Activated CD4-positive, alpha-beta T cell treated with anti-CD3 and anti-CD28 coated beads, Interleukin-10, Interleukin-2, amounts not matched to agents 100 ng/mL and 50 ng/mL, durations not matched to agents 16 hours and 8 hours (primary cell): Measurements from ENCODE around the gene BIK.
"Not testable (repeated sequence)": the region's sequence is repeated elsewhere in the genome, so short reads cannot be mapped to it uniquely, and the experiment has no call there.

Experiments
- DNase-seq: peaks from one replicate; pipeline ENCODE4 v3.0.0-alpha.2; 2020

BIK gene, protein sequence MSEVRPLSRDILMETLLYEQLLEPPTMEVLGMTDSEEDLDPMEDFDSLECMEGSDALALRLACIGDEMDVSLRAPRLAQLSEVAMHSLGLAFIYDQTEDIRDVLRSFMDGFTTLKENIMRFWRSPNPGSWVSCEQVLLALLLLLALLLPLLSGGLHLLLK

DNA sequence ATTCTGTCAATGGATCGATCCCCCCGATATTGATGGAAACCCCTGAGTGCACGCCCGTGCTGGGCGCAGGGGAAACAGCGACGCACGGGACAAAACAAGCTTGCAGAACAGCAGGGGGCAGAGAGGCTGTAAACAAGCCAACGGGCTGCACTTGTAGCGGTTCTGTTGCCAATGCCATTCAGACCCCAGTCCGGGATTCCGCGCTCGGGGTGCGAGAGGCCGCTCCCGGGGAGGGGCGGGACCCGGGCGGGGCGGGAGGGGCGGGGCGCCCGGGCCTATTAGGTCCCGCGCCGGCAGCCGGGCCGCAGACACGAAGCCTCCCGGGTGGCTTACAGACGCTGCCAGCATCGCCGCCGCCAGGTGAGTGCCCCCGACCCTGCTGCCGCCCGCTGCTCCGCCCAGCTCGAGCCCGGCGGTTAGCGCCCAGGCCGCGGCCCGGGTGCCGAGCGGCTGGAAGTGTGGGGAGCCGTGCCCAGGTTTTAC is at the start of gene BIK:
Gene BIK, plus strand, starts transcription at position 307 of the 483 bp plus-strand sequence. CDS start 13,273 bp downstream, outside the sequence.
- DNase-seq, result peak; percentile 45

DNA sequence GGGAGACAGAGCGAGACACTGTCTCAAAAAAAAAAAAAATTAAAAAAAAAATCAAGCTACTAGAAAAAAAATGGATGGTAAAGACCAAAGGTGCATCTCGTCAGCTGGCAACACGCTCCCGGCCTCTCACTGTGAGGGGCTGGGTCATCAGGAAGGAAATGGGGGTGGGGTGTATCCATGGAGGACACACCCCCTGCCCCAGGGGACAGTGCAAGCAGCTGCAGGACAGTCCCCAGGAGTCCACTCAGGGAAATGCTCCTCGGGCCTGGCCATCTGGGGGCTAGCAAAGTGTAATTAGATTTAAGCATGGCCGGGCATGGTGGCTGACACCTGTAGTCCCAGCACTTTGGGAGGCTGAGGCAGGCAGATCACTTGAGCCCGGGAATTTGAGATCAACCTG is 44.4 kb upstream of the BIK start:
- no peak for DNase-seq

DNA sequence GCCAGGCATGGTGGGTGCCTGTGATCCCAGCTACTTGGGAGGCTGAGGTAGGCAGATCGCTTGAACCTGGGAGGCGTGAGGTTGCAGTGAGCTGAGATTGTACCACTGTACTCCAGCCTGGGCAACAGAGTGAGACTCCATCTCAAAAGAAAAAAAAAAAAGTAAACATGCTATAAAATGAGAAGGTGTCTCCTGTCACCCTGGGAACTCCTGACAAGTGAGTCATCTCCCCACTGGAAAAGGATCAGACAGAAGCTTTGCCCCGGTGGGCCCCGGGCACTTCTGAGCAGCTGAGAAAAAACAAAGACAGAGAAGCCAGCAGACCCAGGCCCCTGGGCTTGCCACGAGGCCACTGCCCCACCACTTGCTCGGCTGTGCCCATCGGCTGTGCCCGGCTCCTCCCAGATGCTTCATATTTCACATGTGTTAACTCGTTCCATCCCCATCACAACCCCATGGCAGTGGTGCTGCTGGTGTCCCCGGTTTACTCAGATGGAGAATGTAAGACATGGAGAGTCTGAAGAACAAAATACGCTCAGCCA is 43.6 kb upstream of the BIK start:
- no peak for DNase-seq

DNA sequence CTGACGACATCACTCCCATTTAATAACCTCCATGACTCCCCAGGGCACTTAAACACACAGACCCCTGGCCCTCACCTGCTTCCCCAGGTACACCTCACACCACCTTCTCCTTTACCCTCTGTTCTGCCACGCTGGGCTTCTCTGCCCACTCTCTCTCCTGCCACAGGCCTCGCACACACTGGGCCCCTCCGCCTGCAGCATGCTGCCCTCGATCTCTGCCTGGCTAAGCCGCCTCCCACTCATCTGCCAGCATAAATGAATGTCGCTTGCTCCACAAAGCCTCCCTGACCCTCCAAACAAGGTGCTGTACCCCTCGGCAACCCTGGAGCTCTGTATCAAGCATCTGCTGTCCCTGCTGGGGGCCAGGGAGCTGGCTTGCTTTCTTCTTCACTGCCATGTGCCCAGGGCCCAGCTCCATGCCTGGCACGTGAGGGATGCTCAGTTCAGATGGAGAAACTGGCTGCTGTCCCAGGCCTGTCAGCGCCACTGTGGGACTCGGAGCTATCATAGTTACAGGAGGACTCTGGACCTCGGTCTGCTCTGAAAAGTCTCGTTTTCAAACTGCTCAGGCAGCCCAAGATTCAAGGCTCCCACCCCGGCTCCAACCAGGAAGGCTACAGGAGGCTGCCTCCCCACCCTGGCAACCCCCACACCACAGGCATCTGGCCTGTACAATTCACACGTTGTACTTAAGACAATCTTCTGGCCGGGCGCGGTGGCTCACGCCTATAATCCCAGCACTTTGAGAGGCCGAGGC is 33.3 kb upstream of the BIK start:
- no peak for DNase-seq

DNA sequence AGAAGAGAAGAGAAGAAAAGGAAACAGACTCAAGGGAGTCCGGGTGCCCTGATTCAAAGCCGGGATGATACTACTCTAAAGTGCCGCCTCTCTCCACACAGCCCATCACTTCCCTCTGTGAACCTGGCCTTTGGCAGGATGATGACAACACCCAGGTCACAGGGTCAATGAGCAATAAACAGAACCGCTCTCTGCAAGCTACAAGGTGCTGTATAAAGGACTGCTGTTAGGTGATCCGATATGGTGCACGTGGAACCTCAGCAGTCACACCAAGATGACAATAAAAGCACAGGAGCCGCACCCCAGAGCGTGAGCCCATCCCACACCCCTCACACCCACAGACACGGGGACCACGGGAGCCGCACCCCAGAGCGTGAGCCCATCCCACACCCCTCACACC is 32.0 kb upstream of the BIK start:
- DNase-seq, result no peak

DNA sequence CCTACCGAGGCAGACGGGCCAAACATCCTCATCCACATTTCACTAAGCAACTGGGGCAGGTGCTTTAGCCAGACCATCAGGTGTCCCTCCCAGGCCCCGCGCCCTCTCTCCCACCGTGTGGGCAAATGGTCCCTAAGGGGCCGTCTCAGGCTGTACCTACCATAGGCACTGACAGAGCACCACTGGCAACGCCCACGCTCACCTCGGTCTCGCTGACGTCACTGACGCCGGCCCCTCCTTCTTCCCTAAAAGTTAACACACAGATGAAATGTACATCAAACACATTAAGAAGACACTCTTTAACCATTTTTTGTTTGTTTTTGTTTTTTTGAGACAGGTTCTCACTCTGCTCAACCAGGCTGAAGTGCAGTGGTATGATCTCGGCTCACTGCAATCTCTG is 30.8 kb upstream of the BIK start:
- no peak for DNase-seq

DNA sequence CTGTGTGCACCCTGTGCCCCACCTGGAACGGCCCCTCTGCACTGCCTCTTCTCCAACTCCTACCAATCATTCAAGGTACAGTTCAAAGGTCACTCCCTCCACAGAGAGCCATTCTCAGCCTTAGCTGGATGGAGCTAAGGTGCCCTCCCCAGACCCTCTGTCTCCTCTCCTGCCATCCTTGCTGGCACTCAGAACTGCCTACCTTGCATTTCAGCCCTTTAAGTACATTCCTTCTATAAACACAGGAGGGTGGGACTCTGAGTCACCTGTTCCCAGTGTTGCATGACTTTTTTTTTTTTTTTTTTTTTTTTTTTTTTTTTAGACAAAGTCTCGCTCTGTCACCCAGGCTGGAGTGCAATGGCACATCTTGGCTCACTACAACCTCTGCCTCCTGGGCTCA is 29.9 kb upstream of the BIK start:
- DNase-seq, result no peak

DNA sequence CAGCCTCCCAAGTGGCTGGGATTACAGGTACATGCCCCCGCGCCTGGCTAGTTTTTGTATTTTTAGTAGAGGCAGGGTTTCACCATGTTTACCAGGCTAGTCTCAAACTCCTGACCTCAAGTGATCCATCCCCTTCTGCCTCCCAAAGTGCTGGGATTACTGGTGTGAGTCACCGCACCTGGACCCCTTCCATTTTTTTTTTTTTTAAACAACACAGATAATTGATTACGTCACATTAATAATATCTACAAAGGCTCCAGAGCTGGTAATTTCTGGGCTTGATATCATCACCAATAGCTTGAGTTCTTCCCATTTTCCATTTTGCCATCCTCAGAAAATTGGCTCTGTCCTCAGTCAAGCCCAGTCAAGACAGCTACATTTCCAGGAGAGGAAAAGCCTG is 28.6 kb upstream of the BIK start:
- DNase-seq, result no peak

DNA sequence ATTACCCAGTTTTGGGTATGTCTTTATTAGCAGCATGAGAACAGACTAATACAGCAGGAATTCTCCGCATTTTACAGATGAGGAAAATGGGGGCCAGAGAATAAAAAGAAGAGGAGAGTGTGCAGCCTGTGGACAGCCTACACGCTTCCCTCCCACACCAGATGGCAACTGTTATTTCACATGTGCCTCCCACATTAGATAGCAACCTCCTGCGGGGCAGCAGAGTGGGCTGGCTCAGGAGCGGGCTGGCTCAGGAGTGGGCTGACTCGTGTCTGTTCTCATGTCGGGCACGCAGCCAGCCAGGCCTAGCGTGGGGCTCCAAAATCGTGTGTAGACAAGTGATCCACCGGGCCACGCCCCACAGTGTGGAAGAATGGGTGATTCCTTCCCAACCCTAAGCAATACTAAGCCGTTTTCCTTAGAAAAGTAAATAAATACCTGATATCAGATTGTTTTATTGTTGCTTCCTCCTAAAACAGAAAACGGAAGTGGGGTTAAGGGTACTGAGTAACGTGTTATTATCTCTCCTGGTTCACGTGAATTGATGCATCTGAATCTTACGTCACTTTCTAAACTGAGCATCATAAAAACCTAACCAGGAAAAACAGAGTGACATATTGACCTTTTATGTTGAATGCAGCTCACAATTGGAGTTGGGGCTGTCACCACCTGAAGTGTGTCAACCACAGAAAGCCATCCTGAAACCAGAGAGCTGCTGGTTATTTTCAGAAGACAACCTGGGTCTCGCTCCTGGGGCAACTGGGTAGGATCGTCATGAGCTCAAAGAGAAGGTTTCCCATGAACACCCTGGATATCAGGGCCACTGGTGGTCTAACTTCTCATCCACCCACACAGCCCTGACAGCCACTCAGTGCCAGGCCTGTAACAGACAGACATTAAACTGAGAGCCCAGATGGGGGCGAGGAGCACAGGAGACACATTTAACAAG is 24.6 kb upstream of the BIK start:
- peak; percentile 44 for DNase-seq

DNA sequence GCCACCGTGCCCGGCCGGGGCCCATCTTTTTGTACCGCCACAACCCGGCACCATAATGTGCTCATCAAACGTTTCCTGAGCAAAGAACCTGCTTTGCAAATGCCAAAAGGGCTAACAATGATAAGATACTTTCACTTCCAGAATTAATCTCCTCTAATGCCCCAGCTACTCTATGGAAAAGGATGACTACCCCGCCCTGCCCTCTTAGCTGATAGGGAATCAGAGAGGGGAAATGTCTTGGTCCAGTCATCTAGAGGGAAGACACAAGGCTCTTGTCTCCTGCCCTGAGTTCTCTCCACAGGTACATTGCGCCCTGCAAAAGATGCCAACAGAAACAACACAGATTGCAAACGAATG is 21.9 kb upstream of the BIK start:
- peak; percentile 15 for DNase-seq

DNA sequence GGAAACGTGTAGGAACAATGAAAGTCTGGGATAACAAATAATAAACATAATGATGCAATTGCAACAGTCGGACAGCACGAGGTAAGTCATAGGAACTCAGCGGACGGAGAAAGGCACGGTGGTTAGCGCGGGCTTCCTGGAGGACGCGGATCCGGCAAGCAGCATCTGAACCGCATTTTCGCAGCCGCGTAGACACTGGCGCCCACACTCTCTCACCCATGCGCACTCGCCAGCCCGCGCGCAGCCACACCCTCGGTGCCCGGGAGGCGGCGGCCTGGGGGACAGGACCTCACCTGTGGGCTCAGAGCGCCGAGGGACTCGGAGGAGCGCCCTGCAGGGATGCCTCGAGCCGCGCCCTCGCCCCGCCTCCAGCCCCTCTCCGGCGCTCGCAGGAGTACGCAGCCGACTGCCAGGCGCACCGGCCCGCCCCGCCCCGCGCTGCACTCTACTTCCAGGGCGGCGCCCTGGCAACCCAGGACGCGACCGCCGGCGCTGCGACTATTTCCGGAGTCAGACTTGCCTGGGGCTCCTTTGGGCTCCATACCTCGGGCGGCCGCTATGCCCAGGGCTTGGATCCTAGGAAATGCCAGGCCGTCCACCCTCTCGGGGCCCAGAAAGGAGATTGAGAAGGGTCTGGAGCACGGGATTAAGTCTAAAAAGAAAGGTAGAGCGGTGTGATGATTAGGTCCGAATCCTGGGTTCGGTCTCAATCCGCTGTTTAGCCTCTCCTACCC is 21.4 kb upstream of the BIK start, which contains the start of gene TTLL1:
Gene TTLL1, minus strand, starts transcription at position 408 of the 734 bp plus-strand sequence. CDS start 13,805 bp downstream, outside the sequence.
- DNase-seq, result peak; percentile 96

DNA sequence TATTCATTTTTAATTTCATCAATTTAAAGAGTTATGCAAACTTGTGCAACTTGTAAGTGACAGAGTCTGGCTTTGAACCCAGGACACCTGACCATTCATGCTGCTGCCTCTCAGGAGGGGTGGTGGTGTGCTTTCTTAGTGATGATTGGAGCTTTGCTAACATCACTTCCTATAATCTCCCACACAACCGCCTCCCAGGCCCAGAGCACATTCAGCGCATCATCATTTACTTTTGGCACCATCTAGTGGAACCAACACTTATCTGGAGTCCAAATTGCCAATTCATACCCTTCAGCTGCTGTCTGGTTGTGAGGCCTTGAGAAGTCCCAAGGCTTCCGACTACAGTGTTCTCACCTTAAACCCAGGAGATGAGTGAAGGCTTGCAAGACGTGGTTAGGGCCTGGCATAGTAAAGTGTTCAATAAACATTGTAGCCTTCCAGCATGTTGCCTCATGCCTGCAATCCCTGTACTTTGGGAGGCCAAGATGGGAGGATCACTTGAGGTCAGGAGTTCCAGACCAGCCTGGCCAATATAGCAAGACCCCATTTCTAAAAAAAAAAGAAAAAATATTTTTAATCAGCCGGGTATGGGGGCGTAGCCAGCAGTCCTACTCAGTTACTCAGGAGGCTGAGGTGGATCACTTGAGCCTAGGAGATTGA is 20.3 kb upstream of the BIK start:
- DNase-seq, result peak; percentile 80

DNA sequence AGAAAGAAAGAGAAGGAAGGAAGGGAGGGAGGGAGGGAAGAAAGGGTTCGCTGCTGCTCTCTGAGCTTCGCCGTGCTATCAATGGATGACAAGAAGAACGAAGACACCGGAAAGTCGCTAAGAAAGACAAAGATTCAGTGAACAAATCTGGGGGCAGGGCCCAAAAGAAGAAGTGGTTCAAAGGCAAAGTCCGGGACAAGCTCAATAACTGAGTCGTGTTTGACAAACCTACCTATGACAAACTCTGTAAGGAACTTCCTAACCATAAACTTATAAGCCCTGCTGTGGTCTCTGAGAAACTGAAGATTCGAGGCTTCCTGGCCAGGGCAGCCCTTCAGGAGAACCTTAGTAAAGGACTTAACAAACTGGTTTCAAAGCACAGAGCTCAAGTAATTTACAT is 18.5 kb upstream of the BIK start:
- DNase-seq, result no peak

DNA sequence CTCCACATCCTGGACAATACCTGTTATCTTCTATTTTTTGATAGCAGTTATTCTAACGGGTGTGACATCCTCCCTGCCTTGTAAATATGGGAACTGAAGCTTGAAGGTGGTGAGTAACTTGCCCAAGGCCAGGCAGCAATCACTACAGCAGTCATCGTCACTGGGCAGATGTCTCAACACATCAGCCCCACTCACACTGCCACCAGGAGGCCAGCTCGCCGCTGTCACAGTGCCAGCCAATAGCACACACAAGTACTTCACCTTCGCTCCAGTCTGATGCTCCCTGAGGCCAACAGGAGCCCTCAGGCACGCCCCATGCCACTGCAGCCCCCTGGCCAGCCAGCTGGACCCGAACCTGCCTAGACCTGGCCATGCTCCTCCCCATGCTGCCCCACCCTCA is 16.5 kb upstream of the BIK start:
- no peak for DNase-seq

DNA sequence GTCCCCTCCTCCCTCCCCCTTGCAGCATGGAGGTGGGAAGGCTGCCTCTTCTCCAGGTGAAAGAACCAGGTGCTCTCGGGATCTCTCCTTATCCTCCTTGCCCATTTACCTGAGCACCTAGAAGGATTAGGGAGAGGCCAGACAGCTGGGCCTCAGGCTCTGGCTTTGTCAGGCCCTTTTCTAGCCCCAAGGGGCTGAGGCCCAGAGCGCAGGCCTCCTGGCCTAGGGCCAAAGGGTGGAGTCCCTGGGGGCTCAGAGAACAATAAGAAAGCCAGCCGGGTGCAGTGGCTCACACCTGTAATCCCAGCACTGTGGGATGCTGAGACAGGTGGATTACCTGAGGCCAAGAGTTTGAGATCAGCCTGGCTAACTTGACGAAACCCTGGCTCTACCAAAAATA is 16.0 kb upstream of the BIK start:
- DNase-seq, result no peak

DNA sequence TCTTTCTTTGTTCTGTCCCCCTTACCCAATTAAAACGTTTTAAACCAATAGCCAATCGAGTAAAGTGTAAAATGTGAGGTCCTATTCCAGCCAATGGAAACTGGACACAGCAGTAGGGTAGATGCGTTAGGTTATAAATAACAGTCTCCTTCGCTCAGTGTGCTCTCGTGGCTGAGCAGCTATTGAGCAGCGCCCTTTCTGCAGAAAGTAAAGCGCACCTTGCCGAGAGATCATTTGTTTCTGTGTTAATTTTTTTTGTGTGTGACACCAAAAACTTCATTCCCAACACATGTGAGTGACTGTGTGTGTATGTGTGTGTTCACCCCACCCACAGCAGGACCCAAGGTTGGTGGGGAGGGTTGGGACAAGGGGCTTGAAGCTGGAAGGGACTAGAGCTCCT is 14.1 kb upstream of the BIK start:
- DNase-seq, result no peak

DNA sequence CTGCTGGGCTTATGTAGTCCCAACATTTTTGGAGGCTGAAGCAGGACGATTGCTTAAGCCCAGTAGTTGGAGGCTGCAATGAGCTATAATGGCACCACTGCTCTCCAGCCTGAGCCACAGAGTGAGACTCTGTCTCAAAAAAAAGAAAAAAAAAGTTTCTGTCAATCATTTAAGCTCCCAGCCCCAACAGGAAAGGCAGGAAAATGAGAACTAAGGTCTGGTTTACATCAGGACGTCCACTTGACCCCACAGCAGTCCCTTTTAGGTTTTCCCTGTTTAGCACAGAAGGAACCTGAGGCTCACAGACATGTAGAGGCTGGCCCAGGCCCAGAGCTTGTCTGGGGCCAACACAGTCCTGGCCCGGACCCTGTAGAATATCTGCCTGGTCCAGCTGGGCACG is 12.2 kb upstream of the BIK start:
- no peak for DNase-seq

DNA sequence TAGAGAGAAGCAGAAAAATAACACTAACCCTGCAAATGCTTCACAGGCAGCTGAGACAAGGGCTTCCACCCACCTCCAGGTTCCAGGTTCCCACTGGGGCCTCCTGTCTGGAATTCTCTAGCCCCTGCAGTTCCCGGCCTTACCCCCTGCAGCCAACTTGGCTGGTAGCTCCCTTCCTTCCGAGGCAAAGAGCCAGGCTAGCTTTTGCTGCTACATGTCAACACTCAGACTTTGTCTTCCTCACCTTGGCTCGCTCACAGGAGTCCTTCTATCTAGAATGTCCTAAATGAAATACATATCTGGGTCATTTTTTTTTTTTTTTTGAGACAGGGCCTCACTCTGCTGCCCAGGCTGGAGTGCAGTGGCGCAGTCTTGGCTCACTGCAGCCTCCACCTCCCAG is 11.5 kb upstream of the BIK start:
- no peak for DNase-seq

DNA sequence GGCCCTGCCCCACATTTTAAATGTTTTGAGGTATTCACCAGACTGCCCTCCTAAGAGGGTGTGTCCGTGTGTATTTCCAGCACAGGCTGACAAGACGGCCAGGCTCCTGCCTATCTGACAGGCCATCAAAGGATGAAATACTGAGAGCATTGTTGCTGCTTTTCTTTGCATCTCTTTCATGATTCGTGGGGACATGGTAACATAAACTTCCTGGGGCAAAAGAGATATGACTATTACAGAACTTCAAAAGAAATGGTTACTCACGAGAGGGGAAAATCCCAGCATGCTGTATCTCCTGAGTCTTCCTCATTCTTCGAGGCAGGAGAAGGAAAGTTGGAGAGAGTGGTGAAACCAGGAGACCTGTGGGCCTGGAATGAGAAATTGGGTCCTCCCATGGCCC is 10.3 kb upstream of the BIK start:
- peak; percentile 24 for DNase-seq

DNA sequence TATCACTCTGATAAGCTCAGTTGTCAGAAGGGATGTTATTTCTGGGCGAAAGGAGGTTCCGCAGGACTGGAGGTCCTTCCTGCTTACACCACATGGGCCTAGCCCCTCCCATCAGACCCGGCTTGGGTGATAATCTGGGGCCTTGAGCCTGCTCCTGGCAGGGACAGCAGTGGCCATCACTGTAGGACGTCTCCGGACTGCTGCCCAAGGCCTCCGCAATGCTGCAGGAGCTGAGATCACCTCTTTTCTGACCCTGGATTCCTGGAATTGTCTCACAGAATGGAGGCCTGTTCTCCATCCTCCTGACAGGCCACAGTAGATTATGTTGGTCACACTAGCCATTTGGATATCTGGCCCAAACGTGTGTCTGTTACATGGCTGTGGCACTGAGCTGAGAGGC is 9.2 kb upstream of the BIK start:
- no peak for DNase-seq

DNA sequence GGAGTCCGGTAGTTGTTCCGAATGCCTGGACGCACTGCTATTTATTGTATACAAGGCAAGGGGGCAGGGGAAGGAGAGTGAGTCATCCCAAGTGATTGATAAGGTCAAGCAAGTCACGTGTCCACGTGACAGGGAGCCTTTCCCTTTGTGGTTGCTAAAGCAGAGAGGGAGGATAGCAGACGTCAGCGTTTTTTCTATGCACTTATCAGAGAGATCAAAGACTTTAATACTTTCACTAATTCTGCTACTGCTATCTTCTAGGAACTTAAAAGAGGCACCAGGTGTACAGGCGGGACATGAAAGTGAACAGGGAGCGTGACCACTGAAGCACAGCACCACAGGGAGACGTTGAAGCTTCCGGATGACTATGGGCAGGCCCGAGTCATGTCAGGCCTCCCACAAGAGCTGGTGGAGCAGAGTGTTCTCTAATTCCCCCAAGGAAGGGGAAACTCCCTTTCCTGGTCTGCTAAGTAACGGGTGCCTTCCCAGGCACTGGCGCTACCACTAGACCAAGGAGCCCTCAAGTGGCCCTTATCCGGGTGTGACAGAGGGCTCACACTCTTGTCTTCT is 6.4 kb upstream of the BIK start:
- DNase-seq, result peak; percentile 51

DNA sequence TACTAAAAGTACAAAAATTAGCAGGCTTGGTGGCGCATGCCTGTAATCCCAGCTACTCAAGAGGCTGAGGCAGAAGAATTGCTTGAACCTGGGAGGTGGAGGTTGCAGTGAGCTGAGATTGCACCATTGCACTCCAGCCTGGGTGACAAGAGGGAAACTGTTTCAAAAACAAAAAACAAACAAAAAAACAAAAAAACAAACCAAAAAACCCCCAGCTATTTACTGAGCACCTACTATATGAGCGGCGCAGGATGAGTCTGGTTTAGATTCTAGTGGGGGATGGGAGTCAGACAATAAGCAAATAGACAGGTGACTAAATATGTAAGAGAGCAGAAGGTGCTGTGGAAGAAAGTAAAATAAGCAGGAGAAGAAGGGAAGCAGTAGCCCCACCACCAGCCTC is 5.6 kb upstream of the BIK start:
- not testable (repeated sequence) for DNase-seq
